HG02840 (cell line): Measurements from ENCODE around the gene F11.
"Not testable (repeated sequence)": the region's sequence is repeated elsewhere in the genome, so short reads cannot be mapped to it uniquely, and the experiment has no call there.

Source experiments
- ATAC-seq: cut with Tn5 transposase; IDR thresholded peaks from one replicate; pipeline ENCODE4 v1.9.1; 2021; ENCODE audit warnings: mild to moderate bottlenecking, moderate library complexity, moderate number of reproducible peaks; ENCODE audit not compliant: unreplicated experiment, low FRiP score

Gene F11

DNA sequence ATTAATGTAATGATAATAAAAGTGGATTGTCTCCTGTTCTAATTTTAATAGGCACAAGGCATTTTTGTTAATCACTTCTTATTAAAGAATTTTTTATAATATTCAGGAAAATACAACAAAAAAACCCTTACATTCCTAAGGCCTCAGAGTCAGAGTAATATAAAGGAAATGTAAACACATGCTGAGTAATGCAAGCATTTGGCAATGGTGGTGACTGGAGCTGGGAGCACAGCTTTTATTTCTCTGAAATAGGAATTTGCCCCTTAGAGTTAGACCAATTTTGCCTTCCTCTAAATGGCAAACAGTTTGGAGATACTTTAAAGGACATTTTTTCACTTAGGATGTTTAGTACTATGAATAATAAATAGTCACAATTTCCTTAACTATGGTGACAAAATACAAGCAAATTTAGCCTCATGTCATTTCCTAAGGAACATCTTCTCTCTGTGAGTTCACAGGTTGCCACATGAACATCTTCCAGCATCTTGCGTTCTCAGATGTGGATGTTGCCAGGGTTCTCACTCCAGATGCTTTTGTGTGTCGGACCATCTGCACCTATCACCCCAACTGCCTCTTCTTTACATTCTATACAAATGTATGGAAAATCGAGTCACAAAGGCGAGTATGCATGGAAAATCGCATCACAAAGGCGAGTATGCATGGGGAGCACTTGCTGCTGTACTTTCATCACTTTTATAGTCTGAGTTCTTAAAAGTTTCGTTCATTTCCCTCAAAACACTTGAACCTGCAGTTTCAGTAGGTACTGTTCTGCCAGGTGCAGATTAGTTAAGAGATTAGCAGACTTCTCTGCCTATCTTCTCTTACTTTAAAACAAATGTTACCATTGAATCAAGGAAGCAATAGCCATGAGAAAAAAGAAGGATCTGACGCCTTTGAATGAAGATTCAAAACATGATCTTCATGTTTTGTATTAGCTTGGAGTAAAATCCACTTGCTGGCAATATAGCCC, 15.9 kb upstream of the F11 start:
- no peak for ATAC-seq

DNA sequence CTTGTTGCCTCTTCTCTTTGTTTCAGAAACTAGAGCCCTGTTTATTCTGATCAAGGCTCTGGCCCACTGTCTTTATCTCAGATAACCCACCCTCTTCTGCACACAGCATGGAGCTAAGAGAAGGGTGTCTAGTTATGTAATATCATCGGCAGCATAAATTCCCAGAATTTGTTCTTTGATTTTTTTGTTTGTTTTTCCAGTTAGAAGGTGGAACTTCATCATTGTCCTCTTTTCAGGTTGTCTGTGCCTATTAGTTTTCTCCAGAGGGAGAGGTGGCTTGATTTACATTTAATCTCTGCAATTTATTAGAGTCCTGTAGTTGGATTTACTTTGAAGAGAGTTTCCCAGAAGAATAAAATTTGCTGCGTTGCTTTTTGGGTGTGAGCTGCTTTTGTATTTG, 15.2 kb upstream of the F11 start:
- ATAC-seq: no peak

DNA sequence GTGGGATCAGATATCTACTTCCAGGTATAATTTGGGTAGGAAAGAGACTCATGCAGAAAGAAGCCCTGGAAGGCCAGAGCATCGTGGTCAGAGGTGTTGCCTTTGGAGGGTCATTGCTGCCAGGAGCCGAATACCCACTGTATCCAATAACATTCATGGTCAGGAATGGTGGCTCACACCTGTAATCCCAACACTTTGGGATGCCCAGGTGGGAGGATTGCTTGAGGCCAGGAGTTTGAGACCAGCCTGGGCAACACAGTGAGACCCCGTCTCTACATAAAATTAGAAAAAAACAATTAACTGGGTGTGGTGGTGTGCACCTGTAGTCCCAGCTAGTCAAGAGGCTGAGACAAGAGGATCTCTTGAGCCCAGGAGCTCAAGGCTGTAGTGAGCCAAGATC, 10.9 kb upstream of the F11 start:
- no peak for ATAC-seq

DNA sequence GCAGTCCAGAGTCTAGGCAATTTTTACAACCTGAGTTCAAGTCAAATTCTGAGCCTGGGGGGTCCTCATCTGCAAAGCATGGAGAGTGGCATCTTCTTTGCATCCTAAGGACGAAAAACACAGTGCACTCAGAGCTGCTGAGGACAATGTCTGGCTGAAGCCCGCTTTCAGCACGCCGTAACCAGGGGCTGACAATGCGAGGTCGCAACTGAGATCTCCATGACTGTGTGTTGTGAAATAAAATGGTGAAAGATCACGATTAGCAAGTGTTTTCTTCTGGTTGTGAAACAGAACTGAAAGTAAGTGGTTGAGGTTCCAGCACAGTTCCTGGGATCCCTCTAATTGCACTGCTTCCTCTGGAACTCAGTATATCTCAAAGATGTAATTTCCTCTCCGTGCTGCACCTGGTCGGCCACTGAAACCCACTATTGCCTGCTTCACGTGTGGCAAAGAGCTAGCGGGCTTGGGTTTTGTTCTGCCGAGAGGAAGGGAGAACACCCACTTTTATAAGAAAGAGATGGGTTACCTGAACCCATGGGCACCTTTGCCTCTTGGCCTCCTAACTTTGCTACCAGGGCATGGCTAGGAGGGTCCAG, 7.7 kb upstream of the F11 start:
- ATAC-seq: no peak

DNA sequence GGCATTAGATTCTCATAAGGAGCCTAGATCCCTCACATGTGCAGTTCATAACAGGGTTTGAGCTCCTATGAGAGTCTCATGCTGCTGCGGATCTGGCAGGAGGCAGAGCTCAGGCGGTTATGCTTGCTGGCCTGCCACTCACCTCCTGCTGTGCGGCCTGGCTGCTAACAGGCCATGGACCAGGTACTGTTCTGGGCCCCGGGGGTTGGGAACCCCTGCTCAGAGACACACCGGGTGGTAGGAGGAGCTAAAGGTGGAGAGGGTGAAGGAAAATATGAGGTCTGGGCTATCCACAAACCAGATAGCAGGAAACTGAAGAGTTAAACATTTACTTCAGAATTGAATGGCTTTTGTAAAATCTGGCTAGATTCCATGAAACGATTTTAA, 5.9 kb upstream of the F11 start:
- no peak for ATAC-seq

DNA sequence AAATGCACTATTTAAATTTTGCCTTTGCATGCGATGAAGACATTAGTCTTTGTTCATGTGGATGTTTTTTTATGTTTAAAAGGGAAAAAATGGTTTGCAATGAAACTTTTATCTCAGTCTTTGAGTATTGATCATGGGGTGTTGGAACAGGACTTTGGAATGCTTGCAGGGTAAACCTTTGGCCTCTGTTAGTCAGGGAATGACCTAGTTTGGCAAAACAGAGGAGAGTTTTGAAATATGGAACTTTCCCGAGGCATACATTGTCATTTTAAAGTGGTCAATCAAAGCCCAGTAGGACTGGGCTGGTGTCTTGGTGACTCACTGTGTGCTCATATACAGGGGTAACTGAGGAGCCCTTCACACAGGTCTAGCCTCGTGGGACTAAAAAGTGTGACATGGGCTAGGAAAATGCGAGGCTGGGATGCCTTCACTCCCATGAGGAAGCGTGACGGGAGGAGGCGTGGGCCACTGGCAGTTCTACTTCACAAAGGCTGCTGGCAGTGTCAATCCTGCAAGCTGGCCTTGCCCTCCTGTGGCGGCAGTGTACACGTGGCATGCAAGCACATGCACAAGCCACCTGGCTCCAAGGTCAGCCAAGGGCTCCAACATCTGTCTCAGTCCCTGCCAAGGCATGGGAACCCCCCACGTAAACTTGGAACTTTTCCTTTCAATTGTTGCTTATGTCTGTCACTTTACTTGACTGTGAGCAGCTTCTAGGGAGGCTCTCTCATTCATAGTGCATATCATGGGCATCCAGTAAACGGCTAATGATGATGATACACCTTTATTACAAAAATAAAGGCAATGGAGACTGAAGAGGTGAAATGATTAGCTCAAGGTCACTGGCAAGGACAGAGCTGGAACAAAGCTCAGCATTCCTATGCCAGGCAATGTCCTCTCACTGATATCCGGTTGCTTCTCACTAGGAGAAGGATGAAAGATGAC, 5.2 kb upstream of the F11 start:
- no peak for ATAC-seq

DNA sequence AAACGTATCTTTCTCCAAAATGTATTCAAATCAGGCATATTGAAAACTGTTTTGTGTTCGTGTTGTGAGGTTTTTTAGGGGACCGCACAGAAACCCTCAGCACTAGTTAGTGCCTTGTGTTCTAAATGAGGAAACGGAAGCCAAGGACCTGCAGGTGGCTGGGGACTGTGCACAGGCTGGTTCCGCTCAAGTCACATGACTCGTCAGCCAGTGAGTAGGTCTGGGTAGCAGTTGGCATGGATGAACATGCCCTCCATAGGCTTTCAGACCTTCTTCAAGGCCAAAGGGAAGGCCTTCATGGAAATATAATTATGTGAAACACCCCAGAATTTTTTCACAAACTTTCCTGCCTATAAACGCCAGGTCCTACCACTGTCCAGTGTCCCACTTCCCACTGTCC, 1.3 kb upstream of the F11 start:
- ATAC-seq: no peak

DNA sequence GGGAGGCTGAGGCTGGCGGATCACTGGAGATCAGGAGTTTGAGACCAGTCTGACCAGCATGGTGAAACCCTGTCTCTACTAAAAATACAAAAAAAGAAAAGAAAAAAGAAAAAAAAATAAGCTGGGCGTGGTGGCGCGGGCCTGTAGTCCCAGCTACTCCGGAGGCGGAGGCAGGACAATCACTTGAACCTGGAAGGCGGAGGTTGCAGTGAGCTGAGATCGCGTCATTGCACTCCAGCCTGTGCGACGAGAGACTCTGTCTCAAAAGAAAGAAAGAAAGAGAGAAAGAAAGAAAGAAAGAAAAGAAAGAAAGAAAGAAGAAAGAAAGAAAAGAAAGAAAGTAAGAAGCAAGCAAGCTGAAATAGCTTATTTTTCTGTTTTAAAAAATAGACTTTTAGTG, 739 bp upstream of the F11 start:
- not testable (repeated sequence) for ATAC-seq

DNA sequence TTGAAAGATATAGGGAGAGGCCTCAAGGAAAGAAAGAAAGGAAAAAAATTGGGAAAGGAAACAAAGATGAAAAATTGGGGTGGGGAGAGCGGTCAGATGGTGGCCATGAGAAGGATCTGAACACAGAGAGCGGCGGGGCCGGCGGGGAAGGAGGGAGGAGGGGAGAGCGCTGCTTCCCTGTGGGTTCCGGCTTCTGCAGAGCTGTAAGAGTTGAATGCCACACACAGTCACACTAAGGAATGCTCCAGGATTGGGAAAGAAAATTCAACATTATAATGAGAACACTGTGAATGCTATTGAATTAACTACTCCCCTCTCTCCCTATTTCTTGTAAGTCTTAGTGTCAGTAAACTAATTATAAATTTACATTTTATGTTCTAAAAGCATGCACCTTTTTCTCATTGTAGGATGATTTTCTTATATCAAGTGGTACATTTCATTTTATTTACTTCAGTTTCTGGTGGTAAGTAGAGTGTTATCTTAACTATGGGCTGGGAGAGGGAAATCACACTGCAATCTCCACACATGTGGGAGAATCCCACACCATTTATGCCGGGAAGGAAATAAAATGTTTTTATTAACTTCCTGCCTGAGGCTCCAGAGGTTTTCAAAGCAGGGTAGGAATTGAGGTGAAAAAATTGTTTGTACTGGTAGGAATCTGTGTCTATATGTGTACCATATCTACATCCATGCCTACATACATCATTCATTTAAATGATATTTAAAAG, 904 bp downstream of the F11 start:
- no peak for ATAC-seq

DNA sequence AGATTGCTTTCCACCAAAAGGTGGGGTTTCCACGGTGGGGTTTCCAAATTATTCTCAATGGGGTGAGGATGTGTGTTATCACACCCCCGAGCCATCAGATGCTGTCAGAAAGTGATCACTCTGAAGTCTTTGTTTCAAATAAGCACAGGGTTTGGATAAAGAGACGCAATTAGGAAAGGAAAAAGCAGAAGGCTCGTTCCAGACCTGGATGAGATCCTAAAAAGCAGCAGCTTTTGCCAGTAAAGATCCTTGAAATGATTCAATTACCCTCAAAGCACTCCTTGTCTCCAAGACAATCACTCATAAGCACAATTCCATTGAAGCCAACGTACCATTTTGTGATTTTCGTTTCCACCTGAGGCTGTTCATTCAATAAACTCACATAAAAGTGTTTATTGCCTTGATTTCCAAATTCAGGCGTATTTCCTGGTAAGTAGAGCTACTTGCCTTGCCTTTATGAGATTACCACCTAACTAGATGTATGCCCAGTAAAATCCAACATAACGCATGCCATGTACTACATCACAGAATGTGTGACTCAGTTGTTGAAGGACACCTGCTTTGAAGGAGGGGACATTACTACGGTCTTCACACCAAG, 5.2 kb downstream of the F11 start:
- no peak for ATAC-seq

DNA sequence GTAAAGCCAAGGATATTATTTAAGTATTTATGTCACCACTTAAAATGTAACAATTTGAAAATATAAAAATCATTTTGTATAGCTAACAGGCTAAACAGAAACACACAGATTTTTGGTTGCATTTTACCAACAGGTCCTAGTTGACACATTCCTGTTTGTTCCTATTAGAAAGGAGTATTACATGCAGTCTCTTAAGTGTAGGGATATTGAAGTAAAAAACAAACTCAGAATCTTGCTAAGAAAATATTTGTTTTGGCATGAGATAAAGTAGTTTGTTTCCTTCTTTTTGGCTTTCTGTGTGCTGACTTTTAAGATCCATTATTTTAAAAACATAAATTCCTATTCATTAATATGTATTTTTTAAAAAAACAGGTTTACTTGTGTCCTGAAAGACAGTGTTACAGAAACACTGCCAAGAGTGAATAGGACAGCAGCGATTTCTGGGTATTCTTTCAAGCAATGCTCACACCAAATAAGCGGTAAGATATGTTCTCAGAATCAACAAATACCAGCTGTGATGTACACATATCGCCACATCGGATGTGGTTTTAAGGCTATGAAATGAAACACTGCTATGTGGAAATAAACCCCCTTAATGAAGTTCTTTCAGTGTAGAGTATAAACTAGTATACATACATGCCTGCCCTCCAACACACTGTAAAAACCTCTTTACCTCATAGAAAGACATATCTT, 6.9 kb downstream of the F11 start:
- no peak for ATAC-seq

DNA sequence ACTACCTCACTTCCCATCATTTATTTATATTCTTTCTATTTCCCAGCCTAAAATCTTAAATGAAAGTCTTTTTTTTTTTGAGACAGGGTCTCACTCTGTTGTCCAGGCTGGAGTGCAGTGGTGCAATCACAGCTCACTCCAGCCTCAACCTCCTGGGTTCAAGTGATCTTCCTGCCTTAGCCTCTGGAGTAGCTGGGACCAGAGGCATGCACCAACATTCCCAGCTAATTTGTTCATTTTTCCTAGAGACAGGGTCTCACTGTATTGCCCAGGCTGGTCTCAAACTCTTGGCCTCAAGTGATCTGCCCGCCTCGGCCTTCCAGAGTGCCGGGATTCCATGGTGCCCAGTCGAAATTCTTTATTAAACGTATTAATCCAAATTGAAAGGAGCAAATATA, 7.4 kb downstream of the F11 start:
- not testable (repeated sequence) for ATAC-seq

DNA sequence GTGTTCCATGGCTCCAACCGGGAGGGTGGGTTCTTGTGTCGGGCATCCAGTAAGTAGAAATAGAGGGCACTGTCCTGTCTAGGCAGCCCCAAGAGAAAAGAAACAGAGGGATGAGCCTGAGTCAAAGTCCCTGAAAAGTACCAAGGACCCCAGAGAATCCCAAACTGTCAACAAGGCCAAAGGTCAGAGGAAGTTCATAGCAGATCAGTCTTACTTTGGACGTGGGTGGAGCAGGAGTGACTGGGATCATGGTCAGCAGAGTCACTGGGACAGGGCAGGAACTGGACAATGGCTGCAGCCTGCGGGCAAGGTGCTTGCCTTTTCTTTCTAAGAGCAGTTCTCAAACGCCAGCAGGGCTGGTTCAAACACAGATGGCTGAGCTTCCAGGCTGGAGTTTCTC, 17.3 kb downstream of the F11 start:
- ATAC-seq: no peak

DNA sequence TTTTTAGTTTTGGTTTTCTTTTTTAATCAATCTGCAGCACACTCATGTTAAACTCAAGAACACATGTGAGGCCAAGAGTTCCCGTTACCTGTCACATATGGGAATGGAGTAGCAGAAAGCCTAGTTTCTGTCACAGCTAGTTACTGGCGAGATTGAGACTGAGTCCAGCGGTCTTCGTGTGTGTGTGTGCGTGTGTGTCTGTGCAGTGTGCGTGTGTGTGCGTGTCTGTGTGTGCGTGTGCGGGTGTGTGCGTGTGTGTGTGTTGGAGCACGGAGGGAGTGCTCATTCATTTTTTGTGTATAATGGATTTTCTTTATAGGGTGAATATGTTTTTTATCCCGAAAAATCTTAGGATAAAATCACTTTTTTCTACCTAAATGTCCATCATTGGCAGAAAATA, 19.2 kb downstream of the F11 start:
- no peak for ATAC-seq

DNA sequence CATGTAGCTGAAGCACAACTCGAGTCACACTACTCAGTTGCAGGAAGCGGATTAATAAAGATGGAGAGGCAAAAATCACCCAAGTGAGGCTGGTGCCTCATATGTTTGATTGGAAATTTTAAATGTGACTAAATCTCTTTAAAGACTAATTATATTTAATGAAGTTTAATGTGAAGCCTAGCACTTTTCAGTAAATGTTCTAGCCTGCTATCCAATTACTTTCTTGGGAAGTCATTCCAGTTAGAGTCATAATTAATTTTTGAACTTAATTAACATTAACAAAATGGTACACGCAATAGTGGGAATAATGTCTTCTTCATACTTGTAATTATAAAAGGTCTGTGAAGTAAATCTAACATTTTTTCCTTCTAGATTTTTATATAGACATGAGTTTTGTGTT, 20.6 kb downstream of the F11 start:
- ATAC-seq: no peak

DNA sequence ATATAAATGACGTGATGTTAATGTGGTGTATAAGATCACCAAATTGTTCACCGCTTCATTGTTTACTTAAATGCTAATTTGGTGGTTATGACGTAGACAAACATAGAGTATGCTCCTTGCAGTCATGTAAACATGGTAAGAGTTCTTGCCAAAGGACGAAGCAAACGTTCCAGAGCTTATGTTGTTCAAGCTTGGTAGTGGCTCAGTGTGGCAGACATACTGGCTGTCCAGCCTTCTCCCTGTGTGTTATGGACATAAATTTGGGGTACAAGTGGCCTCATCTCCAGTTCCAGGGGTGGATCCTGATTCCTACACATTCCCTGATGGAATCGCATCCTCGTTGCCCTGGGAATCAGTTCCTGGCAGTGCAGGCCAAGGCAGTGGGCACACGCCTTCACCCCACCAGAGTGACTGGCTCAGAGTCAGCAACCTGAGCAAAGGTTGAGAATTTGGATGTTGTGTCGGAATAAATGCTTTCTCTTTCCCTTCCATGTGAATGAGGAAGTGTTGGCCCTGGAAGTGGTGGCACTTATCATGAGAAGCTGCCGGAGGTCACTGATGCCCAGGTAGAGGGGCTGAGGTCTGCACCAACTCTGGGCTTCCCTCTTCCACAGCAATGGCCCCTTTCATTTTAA, 25.4 kb downstream of the F11 start:
- ATAC-seq: no peak

DNA sequence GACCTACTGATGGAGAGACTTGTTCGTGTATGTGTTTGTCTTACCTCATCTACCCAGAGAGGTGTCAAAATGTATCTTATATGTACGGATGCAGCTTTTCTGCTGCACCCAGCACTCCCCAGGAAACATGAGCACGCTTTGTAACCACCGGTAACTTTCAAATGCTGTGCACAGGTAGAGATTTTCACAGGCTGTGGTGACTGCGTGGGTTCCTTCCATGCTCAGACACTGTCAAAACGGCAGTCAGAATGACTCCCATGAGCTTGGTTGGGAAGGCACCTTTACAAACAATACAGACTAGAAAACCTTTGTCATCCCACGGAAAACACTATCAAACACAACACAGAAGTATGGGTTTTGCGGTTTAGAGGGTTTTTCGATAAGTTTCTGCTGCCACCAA, 28.2 kb downstream of the F11 start:
- ATAC-seq: no peak

DNA sequence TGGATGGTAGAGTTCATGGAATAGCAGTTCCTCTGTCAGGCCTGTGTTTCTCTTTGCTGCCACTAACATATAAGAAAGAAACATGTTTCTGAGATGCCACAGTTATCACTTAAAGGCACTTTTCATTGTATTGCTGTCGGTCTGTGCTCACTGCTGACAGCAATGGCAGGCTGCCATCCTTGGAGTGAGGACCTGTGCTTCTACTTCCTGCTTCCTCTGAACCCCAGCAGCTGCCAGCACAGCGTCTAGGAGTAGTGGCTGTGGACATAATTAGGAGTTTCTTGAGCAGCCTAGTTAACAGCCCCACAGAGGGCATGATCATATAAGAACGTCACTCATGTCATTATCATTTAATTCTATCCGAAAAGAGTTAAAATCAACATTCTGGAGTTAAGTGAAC, 30.5 kb downstream of the F11 start:
- no peak for ATAC-seq
